Activated T-helper 17 cell treated with anti-CD3 and anti-CD28 coated beads, Interleukin-2, amount 50 U/mL, for 72 hours (primary cell): ENCODE measurements around the gene PLEK. TPM values are rescaled to one million over a fixed set of nuclear protein-coding genes. Genes with fewer than 3 reads are reported as not detected.

ENCODE experiments used
- ATAC-seq: fragments of 150-1000 bp; cut with Tn5 transposase; replicated peaks from 2 replicates; pipeline ENCODE4 v1.10.0; 2021; ENCODE audit warnings: mild to moderate bottlenecking, moderate library complexity
- H3K27ac Mint-ChIP-seq: one replicate; pipeline ENCODE4 v1.8.0; 2022; ENCODE audit warnings: mixed read lengths
- H3K27me3 Mint-ChIP-seq: one replicate; pipeline ENCODE4 v1.8.0; 2022; ENCODE audit warnings: mixed read lengths
- H3K36me3 Mint-ChIP-seq: one replicate; pipeline ENCODE4 v1.8.0; 2022; ENCODE audit warnings: low read depth, mild to moderate bottlenecking, mixed read lengths
- H3K4me1 Mint-ChIP-seq: one replicate; pipeline ENCODE4 v1.8.0; 2022; ENCODE audit warnings: mixed read lengths
- H3K4me3 Mint-ChIP-seq: one replicate; pipeline ENCODE4 v1.8.0; 2022; ENCODE audit warnings: mild to moderate bottlenecking, mixed read lengths
- H3K9me3 Mint-ChIP-seq: one replicate; pipeline ENCODE4 v1.8.0; 2022; ENCODE audit warnings: mixed read lengths
- total RNA-seq, 2 donors: library from RNA; stranded (reverse); gene quantifications; one replicate each; pipeline ENCODE4 v1.2.3, GENCODE V29; 2022

Gene PLEK
- total RNA-seq, 2 donors from 2014 or later, result 1.0 to 2.7 TPM

- ATAC-seq, result no peak
- Mint-ChIP-seq H3K27ac (no peak overlapping the region), H3K4me1 (no peaks in the 10 kb centered on the region), H3K9me3 (peaks cover 3% of the 10 kb centered on the region), H3K4me3 (no peak overlapping the region), H3K36me3 (no peaks in the 10 kb centered on the region), H3K27me3 (no peaks in the 10 kb centered on the region)
Measured at GRCh38 chr2:68411397-68412126, 46.5 kb downstream of the PLEK start.

- no peak for ATAC-seq
Measured at GRCh38 chr2:68412127-68412819, 47.2 kb downstream of the PLEK start.

GRCh38 chr2:68413466-68413865, 48.4 kb downstream of the PLEK start:
- H3K4me1 Mint-ChIP-seq, result peaks cover 8% of the 10 kb centered on the region
- ATAC-seq, result no peak
- no peaks in the 10 kb centered on the region for H3K9me3 Mint-ChIP-seq

More at GRCh38 chr2:68412127-68412819, 47.2 kb downstream of the PLEK start:
- H3K27ac Mint-ChIP-seq, result no peak overlapping the region
- no peaks in the 10 kb centered on the region for H3K27me3 Mint-ChIP-seq
- H3K4me1 Mint-ChIP-seq, result no peaks in the 10 kb centered on the region
- H3K9me3 Mint-ChIP-seq, result peaks cover 3% of the 10 kb centered on the region
- no peaks in the 10 kb centered on the region for H3K36me3 Mint-ChIP-seq
- no peak overlapping the region for H3K4me3 Mint-ChIP-seq

GRCh38 chr2:68414452-68414851, 49.4 kb downstream of the PLEK start:
- H3K4me1 Mint-ChIP-seq, result peaks cover 8% of the 10 kb centered on the region
- H3K9me3 Mint-ChIP-seq, result no peaks in the 10 kb centered on the region
- H3K36me3 Mint-ChIP-seq, result no peaks in the 10 kb centered on the region
- no peak overlapping the region for H3K27ac Mint-ChIP-seq
- no peak for ATAC-seq
- H3K27me3 Mint-ChIP-seq, result no peaks in the 10 kb centered on the region
- no peak overlapping the region for H3K4me3 Mint-ChIP-seq

More at GRCh38 chr2:68413466-68413865, 48.4 kb downstream of the PLEK start:
- Mint-ChIP-seq H3K27me3 (no peaks in the 10 kb centered on the region), H3K4me3 (no peak overlapping the region), H3K36me3 (no peaks in the 10 kb centered on the region), H3K27ac (no peak overlapping the region)

- ATAC-seq, result no peak
- Mint-ChIP-seq H3K9me3 (no peaks in the 10 kb centered on the region), H3K4me3 (no peak overlapping the region), H3K27me3 (no peaks in the 10 kb centered on the region), H3K36me3 (no peaks in the 10 kb centered on the region), H3K4me1 (peaks cover 8% of the 10 kb centered on the region), H3K27ac (no peak overlapping the region)
Measured at GRCh38 chr2:68414876-68415275, 49.8 kb downstream of the PLEK start.

GRCh38 chr2:68415521-68415920, 50.4 kb downstream of the PLEK start:
- no peak overlapping the region for H3K27ac Mint-ChIP-seq
- no peaks in the 10 kb centered on the region for H3K27me3 Mint-ChIP-seq
- no peaks in the 10 kb centered on the region for H3K36me3 Mint-ChIP-seq
- H3K4me1 Mint-ChIP-seq, result peaks cover 8% of the 10 kb centered on the region
- H3K9me3 Mint-ChIP-seq, result no peaks in the 10 kb centered on the region
- H3K4me3 Mint-ChIP-seq, result no peak overlapping the region
- no peak for ATAC-seq

- ATAC-seq, result no peak
- H3K36me3 Mint-ChIP-seq, result no peaks in the 10 kb centered on the region
- no peaks in the 10 kb centered on the region for H3K27me3 Mint-ChIP-seq
- peaks cover 8% of the 10 kb centered on the region for H3K4me1 Mint-ChIP-seq
- H3K27ac Mint-ChIP-seq, result no peak overlapping the region
- H3K4me3 Mint-ChIP-seq, result no peak overlapping the region
- H3K9me3 Mint-ChIP-seq, result no peaks in the 10 kb centered on the region
Measured at GRCh38 chr2:68416081-68416675, 51.1 kb downstream of the PLEK start.

GRCh38 chr2:68417926-68418325, 52.8 kb downstream of the PLEK start:
- Mint-ChIP-seq H3K4me3 (no peak overlapping the region), H3K4me1 (peaks cover 12% of the 10 kb centered on the region), H3K27me3 (no peaks in the 10 kb centered on the region), H3K27ac (no peak overlapping the region), H3K9me3 (no peaks in the 10 kb centered on the region), H3K36me3 (no peaks in the 10 kb centered on the region)
- peak; percentile 31 for ATAC-seq

GRCh38 chr2:68418419-68418818, 53.3 kb downstream of the PLEK start:
- Mint-ChIP-seq H3K9me3 (no peaks in the 10 kb centered on the region), H3K27ac (no peak overlapping the region)

GRCh38 chr2:68418855-68419254, 53.8 kb downstream of the PLEK start:
- Mint-ChIP-seq H3K36me3 (no peaks in the 10 kb centered on the region), H3K9me3 (no peaks in the 10 kb centered on the region), H3K4me1 (peaks cover 12% of the 10 kb centered on the region), H3K27me3 (no peaks in the 10 kb centered on the region), H3K4me3 (no peak overlapping the region), H3K27ac (no peak overlapping the region)
- no peak for ATAC-seq

More at GRCh38 chr2:68418419-68418818, 53.3 kb downstream of the PLEK start:
- ATAC-seq, result no peak
- H3K36me3 Mint-ChIP-seq, result no peaks in the 10 kb centered on the region
- H3K4me1 Mint-ChIP-seq, result peaks cover 12% of the 10 kb centered on the region
- no peaks in the 10 kb centered on the region for H3K27me3 Mint-ChIP-seq
- H3K4me3 Mint-ChIP-seq, result no peak overlapping the region

- Mint-ChIP-seq H3K4me3 (no peak overlapping the region), H3K4me1 (peaks cover 12% of the 10 kb centered on the region), H3K9me3 (no peaks in the 10 kb centered on the region), H3K36me3 (no peaks in the 10 kb centered on the region), H3K27me3 (no peaks in the 10 kb centered on the region), H3K27ac (no peak overlapping the region)
- ATAC-seq, result no peak
Measured at GRCh38 chr2:68420254-68420910, 55.3 kb downstream of the PLEK start.

GRCh38 chr2:68423966-68424650, 59.0 kb downstream of the PLEK start:
- H3K27ac Mint-ChIP-seq, result no peak overlapping the region
- no peaks in the 10 kb centered on the region for H3K9me3 Mint-ChIP-seq
- H3K4me3 Mint-ChIP-seq, result no peak overlapping the region
- peaks cover 10% of the 10 kb centered on the region for H3K4me1 Mint-ChIP-seq
- no peaks in the 10 kb centered on the region for H3K27me3 Mint-ChIP-seq
- ATAC-seq, result peak; percentile 94
- no peaks in the 10 kb centered on the region for H3K36me3 Mint-ChIP-seq

- Mint-ChIP-seq H3K27ac (no peak overlapping the region), H3K27me3 (no peaks in the 10 kb centered on the region), H3K36me3 (no peaks in the 10 kb centered on the region), H3K4me1 (peaks cover 10% of the 10 kb centered on the region), H3K9me3 (no peaks in the 10 kb centered on the region), H3K4me3 (no peak overlapping the region)
- no peak for ATAC-seq
Measured at GRCh38 chr2:68425503-68425902, 60.4 kb downstream of the PLEK start.

GRCh38 chr2:68426446-68426845, 61.4 kb downstream of the PLEK start:
- Mint-ChIP-seq H3K4me3 (no peak overlapping the region), H3K36me3 (no peaks in the 10 kb centered on the region), H3K9me3 (no peaks in the 10 kb centered on the region), H3K27ac (no peak overlapping the region), H3K4me1 (peaks cover 10% of the 10 kb centered on the region), H3K27me3 (no peaks in the 10 kb centered on the region)
- no peak for ATAC-seq
